HG03039 (cell line): Measurements from ENCODE around the gene AIFM3.

ENCODE experiments used
- ATAC-seq: cut with Tn5 transposase; IDR thresholded peaks from one replicate; pipeline ENCODE4 v1.9.1; 2021; ENCODE audit warnings: mild to moderate bottlenecking, moderate library complexity; ENCODE audit not compliant: unreplicated experiment

The AIFM3 gene

GRCh38 chr22:21025763-21026755, 59.0 kb downstream of the AIFM3 start:
- ATAC-seq: no peak

GRCh38 chr22:21026783-21027692, 60.0 kb downstream of the AIFM3 start:
- no peak for ATAC-seq

- ATAC-seq: no peak
Measured at GRCh38 chr22:21028277-21029251, 61.5 kb downstream of the AIFM3 start.

- no peak for ATAC-seq
Measured at GRCh38 chr22:21029486-21030025, 62.5 kb downstream of the AIFM3 start.

GRCh38 chr22:21030032-21030431, 63.0 kb downstream of the AIFM3 start:
- ATAC-seq: no peak
